Measurements from ENCODE around the gene SESTD1. TPM values are rescaled to one million over a fixed set of nuclear protein-coding genes. Genes with fewer than 3 reads are reported as not detected.

Gene SESTD1
- total and polyA plus RNA-seq, 2 experiments from 2014 or later = 12.6 to 21.6 TPM

DNA sequence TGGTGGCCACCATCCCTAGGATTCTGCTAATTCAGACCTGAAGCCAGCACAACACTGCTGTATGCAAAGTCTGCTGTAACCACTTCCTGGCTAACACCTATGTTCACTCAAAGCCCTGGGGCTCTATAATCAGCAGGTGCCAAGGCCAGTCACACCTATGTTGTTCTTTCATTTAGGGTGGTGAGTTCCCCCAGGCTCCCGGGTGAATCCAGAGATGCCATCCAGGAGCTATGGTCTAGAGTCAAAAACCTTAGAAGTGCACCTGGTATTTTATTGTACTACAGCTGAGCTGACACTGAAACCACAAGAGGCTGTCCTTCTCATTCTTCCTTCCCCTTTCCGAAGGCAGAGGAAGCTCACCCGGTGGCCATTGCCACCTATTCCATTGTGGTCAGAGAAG lies 168.5 kb downstream of the SESTD1 start:
- TF ChIP-seq ZNF114 (CRISPR knock-in tag; IDR thresholded peaks at IDR 0.05) (no peak), JUNB (IDR thresholded peaks at IDR 0.05; ENCODE audit: unreplicated experiment) (no peak), POLR2AphosphoS5 (IDR thresholded peaks at IDR 0.05; ENCODE audit: low read depth) (no peak), NANOG (IDR thresholded peaks at IDR 0.05; ENCODE audit: borderline replicate concordance) (no peak), ZNF331 (CRISPR knock-in tag; IDR thresholded peaks at IDR 0.05; ENCODE audit: low read depth) (no peak), EZH2 (IDR thresholded peaks at IDR 0.05; ENCODE audit: low read depth, unreplicated experiment) (no peak), EZH2phosphoT487 (IDR thresholded peaks at IDR 0.05; ENCODE audit: unreplicated experiment) (no peak), CREB1 (CRISPR knock-in tag; IDR thresholded peaks at IDR 0.05; ENCODE audit: low read depth) (no peak), STAT1 (IDR thresholded peaks at IDR 0.05; ENCODE audit: unreplicated experiment) (no peak)
- TF ChIP-seq, protein P1, sequence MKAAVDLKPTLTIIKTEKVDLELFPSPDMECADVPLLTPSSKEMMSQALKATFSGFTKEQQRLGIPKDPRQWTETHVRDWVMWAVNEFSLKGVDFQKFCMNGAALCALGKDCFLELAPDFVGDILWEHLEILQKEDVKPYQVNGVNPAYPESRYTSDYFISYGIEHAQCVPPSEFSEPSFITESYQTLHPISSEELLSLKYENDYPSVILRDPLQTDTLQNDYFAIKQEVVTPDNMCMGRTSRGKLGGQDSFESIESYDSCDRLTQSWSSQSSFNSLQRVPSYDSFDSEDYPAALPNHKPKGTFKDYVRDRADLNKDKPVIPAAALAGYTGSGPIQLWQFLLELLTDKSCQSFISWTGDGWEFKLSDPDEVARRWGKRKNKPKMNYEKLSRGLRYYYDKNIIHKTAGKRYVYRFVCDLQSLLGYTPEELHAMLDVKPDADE (IDR thresholded peaks at IDR 0.05) = no peak
- TF ChIP-seq, protein P2, sequence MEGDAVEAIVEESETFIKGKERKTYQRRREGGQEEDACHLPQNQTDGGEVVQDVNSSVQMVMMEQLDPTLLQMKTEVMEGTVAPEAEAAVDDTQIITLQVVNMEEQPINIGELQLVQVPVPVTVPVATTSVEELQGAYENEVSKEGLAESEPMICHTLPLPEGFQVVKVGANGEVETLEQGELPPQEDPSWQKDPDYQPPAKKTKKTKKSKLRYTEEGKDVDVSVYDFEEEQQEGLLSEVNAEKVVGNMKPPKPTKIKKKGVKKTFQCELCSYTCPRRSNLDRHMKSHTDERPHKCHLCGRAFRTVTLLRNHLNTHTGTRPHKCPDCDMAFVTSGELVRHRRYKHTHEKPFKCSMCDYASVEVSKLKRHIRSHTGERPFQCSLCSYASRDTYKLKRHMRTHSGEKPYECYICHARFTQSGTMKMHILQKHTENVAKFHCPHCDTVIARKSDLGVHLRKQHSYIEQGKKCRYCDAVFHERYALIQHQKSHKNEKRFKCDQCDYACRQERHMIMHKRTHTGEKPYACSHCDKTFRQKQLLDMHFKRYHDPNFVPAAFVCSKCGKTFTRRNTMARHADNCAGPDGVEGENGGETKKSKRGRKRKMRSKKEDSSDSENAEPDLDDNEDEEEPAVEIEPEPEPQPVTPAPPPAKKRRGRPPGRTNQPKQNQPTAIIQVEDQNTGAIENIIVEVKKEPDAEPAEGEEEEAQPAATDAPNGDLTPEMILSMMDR (conservative IDR thresholded peaks at IDR 0.05; ENCODE audit: low read depth in 2 of 2) = no peak
- TF ChIP-seq, protein P3, sequence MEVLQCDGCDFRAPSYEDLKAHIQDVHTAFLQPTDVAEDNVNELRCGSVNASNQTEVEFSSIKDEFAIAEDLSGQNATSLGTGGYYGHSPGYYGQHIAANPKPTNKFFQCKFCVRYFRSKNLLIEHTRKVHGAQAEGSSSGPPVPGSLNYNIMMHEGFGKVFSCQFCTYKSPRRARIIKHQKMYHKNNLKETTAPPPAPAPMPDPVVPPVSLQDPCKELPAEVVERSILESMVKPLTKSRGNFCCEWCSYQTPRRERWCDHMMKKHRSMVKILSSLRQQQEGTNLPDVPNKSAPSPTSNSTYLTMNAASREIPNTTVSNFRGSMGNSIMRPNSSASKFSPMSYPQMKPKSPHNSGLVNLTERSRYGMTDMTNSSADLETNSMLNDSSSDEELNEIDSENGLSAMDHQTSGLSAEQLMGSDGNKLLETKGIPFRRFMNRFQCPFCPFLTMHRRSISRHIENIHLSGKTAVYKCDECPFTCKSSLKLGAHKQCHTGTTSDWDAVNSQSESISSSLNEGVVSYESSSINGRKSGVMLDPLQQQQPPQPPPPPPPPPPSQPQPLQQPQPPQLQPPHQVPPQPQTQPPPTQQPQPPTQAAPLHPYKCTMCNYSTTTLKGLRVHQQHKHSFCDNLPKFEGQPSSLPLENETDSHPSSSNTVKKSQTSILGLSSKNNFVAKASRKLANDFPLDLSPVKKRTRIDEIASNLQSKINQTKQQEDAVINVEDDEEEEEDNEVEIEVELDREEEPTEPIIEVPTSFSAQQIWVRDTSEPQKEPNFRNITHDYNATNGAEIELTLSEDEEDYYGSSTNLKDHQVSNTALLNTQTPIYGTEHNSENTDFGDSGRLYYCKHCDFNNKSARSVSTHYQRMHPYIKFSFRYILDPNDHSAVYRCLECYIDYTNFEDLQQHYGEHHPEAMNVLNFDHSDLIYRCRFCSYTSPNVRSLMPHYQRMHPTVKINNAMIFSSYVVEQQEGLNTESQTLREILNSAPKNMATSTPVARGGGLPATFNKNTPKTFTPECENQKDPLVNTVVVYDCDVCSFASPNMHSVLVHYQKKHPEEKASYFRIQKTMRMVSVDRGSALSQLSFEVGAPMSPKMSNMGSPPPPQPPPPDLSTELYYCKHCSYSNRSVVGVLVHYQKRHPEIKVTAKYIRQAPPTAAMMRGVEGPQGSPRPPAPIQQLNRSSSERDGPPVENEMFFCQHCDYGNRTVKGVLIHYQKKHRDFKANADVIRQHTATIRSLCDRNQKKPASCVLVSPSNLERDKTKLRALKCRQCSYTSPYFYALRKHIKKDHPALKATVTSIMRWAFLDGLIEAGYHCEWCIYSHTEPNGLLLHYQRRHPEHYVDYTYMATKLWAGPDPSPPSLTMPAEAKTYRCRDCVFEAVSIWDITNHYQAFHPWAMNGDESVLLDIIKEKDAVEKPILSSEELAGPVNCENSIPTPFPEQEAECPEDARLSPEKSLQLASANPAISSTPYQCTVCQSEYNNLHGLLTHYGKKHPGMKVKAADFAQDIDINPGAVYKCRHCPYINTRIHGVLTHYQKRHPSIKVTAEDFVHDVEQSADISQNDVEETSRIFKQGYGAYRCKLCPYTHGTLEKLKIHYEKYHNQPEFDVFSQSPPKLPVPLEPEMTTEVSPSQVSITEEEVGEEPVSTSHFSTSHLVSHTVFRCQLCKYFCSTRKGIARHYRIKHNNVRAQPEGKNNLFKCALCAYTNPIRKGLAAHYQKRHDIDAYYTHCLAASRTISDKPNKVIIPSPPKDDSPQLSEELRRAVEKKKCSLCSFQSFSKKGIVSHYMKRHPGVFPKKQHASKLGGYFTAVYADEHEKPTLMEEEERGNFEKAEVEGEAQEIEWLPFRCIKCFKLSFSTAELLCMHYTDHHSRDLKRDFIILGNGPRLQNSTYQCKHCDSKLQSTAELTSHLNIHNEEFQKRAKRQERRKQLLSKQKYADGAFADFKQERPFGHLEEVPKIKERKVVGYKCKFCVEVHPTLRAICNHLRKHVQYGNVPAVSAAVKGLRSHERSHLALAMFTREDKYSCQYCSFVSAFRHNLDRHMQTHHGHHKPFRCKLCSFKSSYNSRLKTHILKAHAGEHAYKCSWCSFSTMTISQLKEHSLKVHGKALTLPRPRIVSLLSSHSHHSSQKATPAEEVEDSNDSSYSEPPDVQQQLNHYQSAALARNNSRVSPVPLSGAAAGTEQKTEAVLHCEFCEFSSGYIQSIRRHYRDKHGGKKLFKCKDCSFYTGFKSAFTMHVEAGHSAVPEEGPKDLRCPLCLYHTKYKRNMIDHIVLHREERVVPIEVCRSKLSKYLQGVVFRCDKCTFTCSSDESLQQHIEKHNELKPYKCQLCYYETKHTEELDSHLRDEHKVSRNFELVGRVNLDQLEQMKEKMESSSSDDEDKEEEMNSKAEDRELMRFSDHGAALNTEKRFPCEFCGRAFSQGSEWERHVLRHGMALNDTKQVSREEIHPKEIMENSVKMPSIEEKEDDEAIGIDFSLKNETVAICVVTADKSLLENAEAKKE (CRISPR knock-in tag; IDR thresholded peaks at IDR 0.05) = no peak
- TF ChIP-seq, protein P4, sequence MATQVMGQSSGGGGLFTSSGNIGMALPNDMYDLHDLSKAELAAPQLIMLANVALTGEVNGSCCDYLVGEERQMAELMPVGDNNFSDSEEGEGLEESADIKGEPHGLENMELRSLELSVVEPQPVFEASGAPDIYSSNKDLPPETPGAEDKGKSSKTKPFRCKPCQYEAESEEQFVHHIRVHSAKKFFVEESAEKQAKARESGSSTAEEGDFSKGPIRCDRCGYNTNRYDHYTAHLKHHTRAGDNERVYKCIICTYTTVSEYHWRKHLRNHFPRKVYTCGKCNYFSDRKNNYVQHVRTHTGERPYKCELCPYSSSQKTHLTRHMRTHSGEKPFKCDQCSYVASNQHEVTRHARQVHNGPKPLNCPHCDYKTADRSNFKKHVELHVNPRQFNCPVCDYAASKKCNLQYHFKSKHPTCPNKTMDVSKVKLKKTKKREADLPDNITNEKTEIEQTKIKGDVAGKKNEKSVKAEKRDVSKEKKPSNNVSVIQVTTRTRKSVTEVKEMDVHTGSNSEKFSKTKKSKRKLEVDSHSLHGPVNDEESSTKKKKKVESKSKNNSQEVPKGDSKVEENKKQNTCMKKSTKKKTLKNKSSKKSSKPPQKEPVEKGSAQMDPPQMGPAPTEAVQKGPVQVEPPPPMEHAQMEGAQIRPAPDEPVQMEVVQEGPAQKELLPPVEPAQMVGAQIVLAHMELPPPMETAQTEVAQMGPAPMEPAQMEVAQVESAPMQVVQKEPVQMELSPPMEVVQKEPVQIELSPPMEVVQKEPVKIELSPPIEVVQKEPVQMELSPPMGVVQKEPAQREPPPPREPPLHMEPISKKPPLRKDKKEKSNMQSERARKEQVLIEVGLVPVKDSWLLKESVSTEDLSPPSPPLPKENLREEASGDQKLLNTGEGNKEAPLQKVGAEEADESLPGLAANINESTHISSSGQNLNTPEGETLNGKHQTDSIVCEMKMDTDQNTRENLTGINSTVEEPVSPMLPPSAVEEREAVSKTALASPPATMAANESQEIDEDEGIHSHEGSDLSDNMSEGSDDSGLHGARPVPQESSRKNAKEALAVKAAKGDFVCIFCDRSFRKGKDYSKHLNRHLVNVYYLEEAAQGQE (IDR thresholded peaks at IDR 0.05; ENCODE audit: unreplicated experiment) = no peak
- Histone ChIP-seq H2AFZ (no peak overlapping the region), H3K27me3 (ENCODE audit: insufficient read depth) (no peaks in the 10 kb centered on the region), H3F3A (replicated peaks; ENCODE audit: low read depth) (no peaks in the 10 kb centered on the region), H3K9me2 (ENCODE audit: insufficient read depth) (no peaks in the 10 kb centered on the region), H3K4me2 (no peak overlapping the region), H4K20me1 (replicated peaks; ENCODE audit: insufficient read depth) (no peaks in the 10 kb centered on the region), H3K4me1 (ENCODE audit: insufficient read depth) (no peaks in the 10 kb centered on the region), H3K36me3 (ENCODE audit: insufficient read depth) (peaks cover 5% of the 10 kb centered on the region; the same call in 1 of the 2 replicates), H3K4me3 (no peak overlapping the region), H3K27ac (ENCODE audit: low read depth) (no peak overlapping the region), H3K79me2 (replicated peaks; ENCODE audit: insufficient read depth) (no peaks in the 10 kb centered on the region)
- ATAC-seq (no peak), DNase-seq (ENCODE audit: low spot score) (no peak)
- Mint-ChIP-seq H3K27ac (no peak overlapping the region), H3K4me1 (no peaks in the 10 kb centered on the region), H3K9me3 (peaks cover 28% of the 10 kb centered on the region), H3K4me3 (no peak overlapping the region), H3K27me3 (ENCODE audit: insufficient read depth, low read depth, poor library complexity) (peaks cover 4% of the 10 kb centered on the region), H3K36me3 (ENCODE audit: low read depth) (peaks cover 17% of the 10 kb centered on the region)
